NCI-H524 (cell line): ENCODE results near the gene ATG2B.
"Not testable (repeated sequence)": the region's sequence is repeated elsewhere in the genome, so short reads cannot be mapped to it uniquely, and the experiment has no call there.

Experiments used
- DNase-seq, 2 experiments: peaks; one replicate each; lab custom pipeline; 2025; lab: John Stamatoyannopoulos, UW

ATG2B gene

DNA sequence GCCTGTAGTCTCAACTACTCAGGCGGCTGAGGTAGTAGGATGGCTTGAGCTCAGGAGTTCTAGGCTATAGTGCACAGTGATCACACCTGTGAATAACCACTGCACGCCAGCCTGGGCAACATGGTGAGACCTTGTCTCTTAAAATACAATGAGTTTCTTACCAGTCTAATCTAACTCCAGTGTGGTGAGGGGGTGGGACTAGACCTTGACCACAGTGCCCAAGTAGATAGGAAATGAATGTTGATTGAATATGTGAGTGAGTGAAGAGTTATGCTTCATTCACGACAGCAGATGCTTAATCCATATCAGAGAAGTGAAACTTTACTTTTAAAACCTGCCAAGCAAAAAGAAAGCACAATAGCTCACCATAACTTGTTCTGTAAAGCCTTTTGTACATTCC, 17.6 kb upstream of the ATG2B start:
- no peak for DNase-seq

DNA sequence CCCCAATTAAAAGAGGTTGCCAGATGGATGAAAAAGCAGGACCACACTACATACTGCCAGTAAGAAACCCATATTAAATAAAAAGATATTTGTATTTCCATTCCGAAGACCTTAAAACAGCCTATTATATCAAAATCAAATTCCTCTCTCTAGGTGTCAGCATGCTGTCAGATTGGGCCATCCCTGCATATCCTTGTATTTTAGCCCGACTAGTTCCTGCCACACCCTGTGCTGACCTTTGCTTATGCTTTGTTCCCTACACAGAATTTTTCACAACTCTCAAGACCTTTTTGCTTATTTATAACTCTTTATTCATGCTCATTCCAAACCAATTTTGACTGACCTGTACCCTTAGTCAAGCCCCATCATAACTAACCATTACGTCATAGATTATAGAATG, 13.0 kb upstream of the ATG2B start:
- no peak for DNase-seq

DNA sequence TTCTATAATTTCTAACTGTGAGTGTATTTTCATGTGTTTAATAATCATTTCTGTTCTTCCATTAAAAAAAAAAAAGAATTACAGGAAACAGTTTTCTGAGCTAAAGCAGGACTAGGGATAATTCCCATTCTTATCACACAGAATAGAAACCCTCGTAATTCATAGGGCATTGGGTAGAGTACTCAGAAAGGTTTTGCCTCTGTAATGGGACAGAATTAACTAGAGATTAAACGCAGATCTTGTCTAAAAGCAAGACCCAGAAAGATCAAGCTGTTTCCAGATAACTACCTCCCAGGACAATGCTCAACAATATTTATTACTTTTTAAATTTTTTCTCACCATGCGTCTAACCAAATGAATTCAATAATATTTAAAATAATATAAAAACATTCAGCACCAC, 10.4 kb upstream of the ATG2B start:
- DNase-seq = no peak

- DNase-seq = no peak
These were observed 7.4 kb upstream of the ATG2B start for GRCh38 chr14:96370528-96370927.

DNA sequence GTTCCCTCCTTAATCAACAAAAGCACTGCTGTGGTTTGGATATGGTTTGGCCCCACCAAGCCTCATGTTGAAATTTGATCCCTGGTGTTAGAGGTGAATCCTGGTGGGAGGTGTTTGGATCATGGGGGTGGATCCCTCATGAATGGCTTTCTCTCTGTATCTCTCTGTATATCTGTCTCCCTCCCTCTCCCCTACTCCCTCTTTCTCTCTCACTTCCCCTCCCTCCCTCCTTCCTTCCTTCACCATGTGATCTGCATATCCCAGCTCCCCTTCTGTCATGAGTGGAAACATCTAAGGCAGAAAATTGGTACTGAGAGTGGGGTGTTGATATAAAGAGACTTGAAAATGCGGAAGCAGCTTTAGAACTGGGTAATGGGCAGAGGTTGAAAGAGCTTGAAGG, 5.4 kb upstream of the ATG2B start:
- DNase-seq = no peak

GRCh38 chr14:96364962-96365361, 1.8 kb upstream of the ATG2B start:
- DNase-seq = no peak

- peak; percentile 86 to 94 for DNase-seq
These were observed 703 bp upstream of the ATG2B start for GRCh38 chr14:96363751-96364336.

DNA sequence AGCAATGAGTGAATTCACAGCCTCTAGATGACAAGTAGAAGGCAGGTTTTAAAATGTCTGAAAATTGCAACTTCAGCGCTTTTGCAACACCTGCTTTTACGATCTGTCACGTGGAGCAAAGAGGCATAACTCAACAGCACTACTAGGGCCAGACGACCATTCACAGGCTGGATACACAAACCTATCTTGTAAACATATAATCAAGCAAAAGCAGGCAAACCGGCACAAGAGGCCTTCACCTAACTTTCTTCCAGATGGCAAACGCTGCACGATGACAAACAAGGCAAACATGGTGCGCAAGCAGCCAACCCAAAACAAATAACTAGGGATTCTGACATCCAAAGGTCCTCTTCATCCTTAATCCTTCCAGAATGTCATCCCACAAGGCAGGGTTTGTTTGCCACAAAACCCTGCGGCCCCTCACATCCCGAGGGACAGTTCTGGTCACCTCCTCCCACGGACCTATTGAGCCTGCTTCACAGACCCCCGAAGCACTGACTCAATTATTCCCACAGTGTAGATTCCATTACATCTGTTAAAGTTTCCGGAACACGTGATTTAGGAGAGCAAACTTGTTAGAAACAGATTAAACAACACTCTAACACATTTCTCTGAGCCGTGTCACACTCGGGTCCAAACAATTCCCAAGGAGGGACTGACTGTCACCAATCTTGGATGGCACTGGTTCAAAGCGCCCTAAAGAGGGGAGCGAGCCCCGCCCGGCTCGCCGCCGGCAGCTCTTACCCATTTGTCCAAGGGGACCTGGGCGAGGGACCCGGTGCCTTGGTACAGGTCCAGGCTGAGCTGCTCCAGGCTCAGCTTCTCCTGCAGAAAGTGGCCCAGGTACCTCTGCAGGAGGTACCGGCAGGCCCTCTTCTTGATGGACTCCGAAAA, 823 bp downstream of the ATG2B start:
- peak; percentile 37 to 74 for DNase-seq

GRCh38 chr14:96359959-96360358, 3.2 kb downstream of the ATG2B start:
- DNase-seq = no peak

DNA sequence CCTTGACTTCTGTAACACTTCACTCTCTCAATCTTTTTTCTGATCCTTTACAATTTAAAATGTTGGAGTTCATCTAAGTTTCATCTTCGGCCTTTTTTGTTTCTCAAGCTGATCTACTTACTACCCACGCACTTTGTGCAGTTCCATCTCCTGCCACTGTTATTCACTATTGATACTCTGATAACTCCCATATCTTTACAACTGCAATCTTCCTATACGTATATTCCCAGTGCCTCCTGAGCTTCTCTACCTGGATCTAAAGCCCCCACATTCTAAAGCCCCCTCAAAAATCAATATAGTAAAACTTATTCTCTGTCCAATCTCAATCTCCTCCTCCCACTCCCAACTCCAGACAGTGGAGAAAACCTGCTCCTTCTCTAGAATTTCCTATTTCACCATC, 5.9 kb downstream of the ATG2B start:
- no peak for DNase-seq

- no peak for DNase-seq
These were observed 8.9 kb downstream of the ATG2B start for GRCh38 chr14:96354246-96354645.

DNA sequence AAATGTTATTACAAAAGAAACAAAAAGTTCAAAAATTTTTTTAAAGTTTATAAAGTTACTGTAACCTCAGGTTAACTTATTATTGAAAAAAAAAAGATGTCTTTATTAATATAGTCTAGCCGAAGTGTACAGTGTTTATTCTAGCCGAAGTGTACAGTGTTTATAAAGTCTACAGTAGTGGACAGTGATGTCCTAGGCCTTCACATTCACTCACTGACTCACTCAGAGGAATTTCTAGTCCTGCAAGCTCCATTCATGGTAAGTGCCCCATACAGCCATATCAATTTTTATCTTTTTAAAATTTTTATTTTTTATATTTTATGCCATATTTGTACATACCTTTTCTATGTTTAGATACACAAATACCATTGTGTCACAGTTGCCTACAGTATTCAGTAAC, 10.4 kb downstream of the ATG2B start:
- DNase-seq = no peak

GRCh38 chr14:96351986-96352385, 11.2 kb downstream of the ATG2B start:
- no peak for DNase-seq

- DNase-seq = no peak
These were observed 13.7 kb downstream of the ATG2B start for GRCh38 chr14:96349286-96350075.

DNA sequence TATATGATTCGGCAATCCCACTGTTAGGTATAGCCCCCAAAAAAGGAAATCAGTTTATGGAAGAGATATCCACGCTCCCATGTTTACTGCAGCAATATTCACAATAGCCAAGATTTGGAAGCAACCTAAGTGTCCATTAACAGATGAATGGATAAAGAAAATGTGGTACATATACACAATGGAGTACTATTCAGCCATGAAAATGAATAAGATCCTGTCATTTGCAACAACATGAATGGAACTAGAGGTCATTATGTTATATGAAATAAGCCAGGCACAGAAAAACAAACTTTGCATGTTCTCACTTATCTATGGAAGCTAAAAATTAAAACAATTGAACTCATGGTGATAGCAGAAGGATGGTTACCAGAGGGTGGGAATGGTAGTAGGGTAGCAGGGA, 15.2 kb downstream of the ATG2B start:
- not testable (repeated sequence) for DNase-seq

GRCh38 chr14:96345669-96346068, 17.5 kb downstream of the ATG2B start:
- no peak for DNase-seq

DNA sequence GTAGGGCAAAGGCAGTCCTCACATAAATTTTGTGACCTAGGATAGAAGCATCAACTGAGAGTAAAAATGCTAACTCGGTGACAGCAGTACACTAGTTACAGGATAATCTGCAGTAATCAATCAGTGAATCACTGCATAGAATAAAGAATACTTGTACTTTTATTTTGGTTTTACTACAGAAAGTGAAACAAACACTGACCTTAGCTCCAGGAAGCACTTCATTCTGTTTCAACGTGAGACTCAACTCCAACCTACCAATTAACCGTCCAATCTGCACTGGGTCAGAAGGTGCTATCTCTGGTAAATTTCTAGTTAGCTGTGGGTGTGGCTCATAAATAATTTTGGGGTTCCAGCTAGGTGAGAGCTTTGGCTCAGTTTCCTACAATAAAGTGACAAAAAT, 21.8 kb downstream of the ATG2B start:
- no peak for DNase-seq

- no peak for DNase-seq
These were observed 24.6 kb downstream of the ATG2B start for GRCh38 chr14:96338551-96338950.

GRCh38 chr14:96324219-96324618, 38.9 kb downstream of the ATG2B start:
- DNase-seq = no peak

- DNase-seq = no peak
These were observed 42.5 kb downstream of the ATG2B start for GRCh38 chr14:96320605-96321004.

DNA sequence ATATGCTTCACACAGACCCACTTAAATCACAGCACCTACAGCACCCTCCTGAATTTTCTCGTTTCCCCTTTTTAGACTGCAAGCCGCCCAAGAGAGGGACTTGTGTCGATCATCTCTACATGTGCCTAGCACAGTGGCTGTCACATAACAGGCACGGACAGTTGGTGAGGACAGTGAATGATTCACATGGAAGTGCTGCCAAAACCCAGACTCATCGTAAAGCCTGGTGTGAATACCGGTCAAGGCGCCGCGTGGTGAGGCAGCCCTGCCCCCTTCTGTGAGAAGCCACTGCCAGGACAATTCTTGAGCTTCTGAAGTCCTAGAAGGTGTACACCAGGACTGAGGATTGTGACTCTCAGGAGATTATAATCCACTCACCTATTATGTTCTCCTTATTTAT, 44.3 kb downstream of the ATG2B start:
- no peak for DNase-seq

- DNase-seq = no peak
These were observed 47.1 kb downstream of the ATG2B start for GRCh38 chr14:96316087-96316486.

- no peak for DNase-seq
These were observed 52.2 kb downstream of the ATG2B start for GRCh38 chr14:96310906-96311305.
